Germinal center (tissue), 1 donor: Measurements from ENCODE around the gene PF4V1.
"Not testable (repeated sequence)": the region's sequence is repeated elsewhere in the genome, so short reads cannot be mapped to it uniquely, and the experiment has no call there.

Source experiments
- DNase-seq: peaks from one replicate; pipeline ENCODE4 v3.0.0; 2012; ENCODE audit warnings: mixed read lengths, low spot score

Gene PF4V1

GRCh38 chr4:73870768-73871167 lies 17.7 kb downstream of the PF4V1 start:
- DNase-seq: no peak

DNA sequence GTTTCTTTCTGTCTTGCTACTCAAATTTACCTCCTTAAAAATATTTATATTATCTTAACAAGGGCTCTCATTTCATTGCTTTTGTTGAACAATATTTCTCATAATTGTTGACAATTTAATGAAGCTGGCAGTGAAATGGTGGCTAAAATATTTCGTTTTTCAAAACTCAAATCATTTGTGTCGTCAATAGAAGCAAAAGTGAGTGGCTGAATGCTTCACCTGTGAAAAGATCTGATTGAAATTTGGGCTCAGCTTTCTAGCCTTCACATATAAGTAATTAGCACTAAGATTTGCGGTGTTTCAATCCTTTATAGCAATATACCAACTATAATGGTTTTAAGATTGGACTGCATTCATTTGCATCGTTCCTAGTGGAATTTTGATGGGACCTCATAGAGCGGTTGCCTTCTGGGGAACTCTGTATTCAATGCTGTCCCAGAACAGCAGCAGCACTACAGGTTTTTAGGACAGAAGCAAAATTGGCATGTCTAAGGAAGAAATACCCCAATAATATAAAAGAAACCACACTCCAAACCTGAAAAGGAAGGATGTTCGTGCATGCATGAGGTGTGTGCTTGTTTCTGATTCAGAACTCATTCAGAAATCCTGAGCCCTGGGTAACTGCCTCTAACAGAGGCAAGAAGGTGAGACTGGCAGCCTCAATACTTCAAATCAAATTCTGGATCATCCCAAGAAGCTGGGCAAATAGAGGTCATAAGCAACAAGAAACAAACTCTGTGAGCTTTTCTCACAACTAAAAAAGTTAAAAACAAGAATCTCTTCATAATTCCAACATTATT lies 18.6 kb downstream of the PF4V1 start:
- no peak for DNase-seq

DNA sequence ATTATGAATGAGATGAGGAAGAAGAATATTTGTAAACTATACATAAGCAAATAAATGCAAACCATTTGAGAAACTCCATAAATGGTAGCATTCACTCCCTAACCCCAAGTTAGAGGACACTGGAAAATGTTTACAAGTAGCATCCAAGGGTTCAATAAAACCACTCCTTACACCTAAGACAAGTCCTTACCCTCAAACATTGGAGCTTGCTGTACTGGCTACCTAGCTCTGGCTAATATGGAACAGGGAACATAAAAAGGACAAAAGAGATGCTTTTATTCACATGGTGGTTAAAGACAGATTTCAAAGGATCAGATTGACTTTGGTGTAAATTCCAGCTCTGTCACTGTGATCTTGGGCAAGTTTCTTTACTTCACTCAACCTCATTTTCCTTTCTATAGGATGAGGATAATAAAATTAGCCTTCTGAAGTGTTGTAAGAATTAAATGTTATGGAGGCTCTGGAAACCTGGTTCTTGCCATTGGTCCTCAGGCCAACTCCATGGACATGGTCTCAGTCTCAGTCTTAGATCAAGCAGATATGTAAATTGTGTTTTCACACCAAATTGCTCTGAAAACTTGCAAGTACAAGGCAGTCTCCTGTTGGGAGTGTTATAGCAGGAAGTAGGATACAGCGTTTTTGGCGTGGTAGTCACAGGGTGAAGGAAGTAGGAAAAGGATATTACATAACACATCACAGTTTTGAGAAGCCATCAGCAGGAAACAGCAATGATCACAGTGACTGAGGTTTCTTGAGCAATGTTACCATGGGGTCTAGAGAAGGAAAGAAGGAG lies 19.4 kb downstream of the PF4V1 start:
- DNase-seq: no peak

DNA sequence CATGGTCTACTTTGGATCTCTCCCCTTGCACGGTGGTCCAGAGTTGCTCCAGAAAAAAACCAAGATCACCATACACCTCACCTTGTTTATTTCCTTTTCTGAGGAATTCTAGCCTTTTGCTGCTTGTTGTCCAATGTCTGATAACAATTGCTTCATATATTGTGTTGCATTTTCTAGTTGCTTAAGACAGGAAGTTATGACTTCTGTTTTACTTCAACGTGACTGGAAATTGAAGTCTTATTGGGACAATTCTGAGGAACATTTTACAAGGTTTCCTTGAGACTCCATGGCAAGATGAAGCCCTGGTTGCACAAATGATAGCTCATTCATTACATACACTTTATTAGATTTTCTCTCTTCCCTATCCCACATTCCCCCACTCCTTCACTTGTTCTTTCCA lies 21.3 kb downstream of the PF4V1 start:
- no peak for DNase-seq

GRCh38 chr4:73875401-73875800 lies 22.3 kb downstream of the PF4V1 start:
- DNase-seq: no peak

DNA sequence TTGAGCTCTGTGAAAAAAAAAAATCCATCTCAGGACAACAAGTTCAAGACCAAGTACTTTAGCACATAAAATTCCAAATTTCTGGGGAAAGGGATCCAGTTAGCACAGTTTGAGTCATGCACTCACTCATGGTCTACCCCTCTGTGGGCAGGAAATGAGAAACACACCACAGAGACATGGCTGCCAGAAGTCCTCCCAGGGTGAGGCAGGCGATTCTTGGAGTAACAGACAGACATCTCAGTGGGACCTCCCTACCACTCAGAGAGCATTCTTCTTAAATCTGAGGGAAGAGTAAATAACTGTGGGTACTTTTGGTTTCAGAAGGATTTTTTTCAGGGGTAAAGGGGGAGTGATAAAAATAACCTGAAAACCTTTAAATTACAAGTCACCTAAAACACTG lies 30.2 kb downstream of the PF4V1 start:
- no peak for DNase-seq

DNA sequence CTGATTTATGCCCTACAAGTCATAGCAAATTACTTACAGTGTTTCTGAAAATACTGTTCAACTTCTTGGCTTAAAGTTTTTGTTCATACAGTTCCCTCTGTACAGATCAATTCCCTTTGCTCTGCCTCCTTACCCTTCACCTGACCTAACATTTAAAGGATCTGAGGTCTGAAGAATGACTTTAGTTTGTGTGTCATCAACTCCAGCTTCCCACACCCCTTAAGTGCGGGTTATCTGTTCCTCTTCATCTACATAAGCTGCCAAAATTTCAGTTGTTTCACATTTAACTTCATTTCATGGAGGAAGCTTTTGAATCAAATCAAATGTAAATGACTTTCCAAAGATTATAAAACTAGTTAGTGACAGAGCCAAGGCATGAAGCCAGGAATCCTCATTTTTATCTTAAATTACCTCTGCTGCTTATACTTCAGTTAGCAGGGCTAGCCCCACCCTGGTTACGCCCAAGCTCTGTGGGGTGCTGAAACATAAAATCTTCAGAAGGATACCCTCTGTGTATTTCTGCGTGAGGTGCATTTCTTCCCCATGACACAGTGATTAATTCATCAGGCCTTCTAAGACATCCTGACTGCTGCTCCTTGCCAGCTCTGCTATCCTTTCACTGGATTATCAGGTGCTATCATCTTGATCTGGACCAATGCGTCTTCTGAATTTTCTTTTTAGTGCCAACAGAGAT lies 32.6 kb downstream of the PF4V1 start:
- DNase-seq: no peak

GRCh38 chr4:73891326-73891725 lies 38.2 kb downstream of the PF4V1 start:
- DNase-seq: no peak

GRCh38 chr4:73891739-73892405 lies 38.8 kb downstream of the PF4V1 start:
- DNase-seq: no peak

DNA sequence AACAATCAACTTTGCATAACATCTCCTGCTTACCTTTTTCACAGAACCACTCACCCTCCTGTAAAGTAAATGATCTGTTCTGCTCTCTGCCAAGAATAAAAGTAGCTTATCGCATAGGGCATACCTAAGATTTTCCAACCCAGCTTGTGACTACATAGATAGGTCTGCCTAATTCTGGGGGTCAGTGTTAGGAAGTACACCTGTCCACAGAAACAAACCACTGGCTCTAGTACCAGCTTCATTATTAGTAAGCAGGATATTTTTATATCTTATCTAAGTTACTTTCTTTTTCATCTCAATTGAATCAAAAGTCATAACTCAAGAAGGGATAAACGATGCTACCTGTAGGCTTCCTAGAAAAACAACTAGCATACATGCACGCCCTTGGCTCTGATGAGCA lies 39.9 kb downstream of the PF4V1 start:
- no peak for DNase-seq

GRCh38 chr4:73894001-73894400 lies 40.9 kb downstream of the PF4V1 start:
- DNase-seq: no peak

DNA sequence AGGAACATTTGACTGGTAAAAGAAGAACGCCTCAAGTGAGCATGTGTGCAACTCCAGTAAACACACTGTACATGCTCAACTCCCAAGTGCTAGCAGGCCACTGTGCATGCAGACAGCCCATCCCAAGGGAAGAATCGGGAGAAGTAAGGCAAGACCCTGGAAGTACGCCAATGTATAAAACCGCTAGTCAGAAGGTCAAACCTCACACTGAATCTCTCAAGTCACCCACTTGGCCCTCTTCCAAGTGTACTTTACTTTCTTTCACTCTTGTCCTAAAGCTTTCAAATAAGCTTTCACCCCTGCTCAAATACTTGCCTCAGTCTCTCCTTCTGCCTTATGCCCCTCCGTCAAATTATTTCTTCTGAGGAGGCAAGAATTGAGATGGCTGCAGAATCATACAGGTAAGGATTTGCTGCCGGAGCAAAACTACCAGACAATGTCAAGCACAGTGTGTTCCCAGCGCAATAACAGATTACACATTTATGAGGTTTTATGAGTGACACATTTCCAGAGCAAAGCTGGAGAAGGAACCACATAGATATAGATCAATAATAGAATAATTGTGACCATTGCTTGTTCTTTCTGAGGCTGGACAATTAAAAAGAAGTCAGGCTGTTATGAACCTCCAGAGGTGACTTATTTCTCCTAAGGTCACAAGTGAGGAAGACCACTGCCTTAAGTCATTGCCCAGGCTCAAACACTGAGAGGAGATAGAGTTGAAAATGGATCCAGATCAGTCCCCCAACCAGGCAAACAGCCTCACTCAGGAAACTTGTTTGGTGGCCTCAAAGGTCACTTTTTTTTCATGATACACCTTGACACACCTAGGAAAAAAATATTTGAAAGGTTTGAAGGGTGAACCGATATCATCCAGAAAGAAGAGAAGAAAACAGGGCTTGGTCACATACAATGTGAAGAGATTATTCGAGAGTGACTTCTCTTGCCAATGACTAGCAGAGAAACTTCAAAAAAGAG lies 42.4 kb downstream of the PF4V1 start:
- no peak for DNase-seq

GRCh38 chr4:73896416-73896815 lies 43.3 kb downstream of the PF4V1 start:
- DNase-seq: no peak

- DNase-seq: no peak
Measured at GRCh38 chr4:73897380-73898136, 44.5 kb downstream of the PF4V1 start.

GRCh38 chr4:73899338-73899737 lies 46.2 kb downstream of the PF4V1 start:
- not testable (repeated sequence) for DNase-seq

- no peak for DNase-seq
Measured at GRCh38 chr4:73901031-73901430, 47.9 kb downstream of the PF4V1 start.

DNA sequence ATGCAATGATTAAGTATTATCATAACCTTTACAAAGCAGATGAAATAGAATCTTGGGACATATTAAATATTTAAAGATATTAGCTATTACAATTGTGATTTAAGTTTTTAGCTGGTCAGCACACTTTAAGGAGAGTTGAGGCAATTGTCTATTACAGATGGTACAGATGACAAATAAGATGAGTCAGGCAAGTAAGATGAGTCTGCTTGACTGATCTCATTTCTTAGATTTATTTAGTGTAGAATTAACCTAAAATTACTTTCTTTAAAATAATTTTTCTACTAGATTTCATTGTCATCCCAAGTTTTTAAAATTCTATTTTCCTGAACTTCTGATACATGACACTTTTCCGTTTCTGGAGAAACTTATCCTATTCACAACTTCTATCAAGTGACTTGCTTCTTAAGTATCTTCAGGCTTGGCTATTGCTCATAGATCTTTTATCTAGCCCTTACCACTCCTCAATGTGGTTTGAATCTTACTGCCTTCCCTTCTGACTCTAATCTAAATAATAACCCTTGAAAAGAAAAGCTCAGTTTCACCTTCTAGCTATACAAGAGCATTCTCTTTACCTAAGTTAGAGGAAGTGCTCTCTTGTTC lies 49.0 kb downstream of the PF4V1 start:
- DNase-seq: no peak

DNA sequence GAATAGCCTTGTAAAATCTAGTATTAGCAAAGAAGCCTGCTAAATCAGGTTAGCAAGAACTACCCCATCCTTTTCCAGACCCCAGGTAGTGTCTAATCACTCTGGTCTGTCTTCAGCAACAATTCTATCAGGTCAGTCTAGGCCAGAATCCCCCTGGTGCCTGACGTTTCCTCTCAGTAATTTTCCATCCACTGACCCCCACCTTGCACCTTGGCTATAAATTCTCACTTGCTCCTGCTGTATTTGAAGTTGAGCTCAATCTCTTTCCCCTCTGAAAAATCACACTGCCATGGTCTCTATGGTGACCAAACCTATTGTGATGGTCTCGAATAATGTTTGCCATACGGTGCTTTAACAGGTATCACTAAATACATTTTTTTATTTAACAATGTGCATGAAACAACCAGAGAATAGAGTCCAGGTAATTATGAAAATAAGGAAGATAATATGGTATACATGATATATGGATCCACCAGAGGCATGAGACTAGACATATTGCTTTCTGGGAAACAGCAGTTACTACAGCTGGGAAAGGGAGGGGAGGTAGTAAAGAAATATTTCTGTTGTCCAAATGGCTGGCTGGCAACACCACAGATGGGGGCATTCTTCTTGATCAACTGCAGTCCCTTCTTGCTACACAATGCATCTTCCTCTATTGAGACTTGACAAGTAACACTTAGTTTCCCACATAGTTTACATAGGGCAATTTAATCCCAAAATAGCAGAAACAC lies 49.9 kb downstream of the PF4V1 start:
- no peak for DNase-seq
